Measurements from ENCODE around the gene PDYN.
A peak's percentile ranks its signal among the peaks of the same experiment; 100 is the strongest.
"Not testable (repeated sequence)": the region's sequence is repeated elsewhere in the genome, so short reads cannot be mapped to it uniquely, and the experiment has no call there.

Gene PDYN

GRCh38 chr20:1993986-1994385, at the start of gene PDYN:
TSS of gene PDYN (minus strand) at chr20:1994058. CDS start at chr20:1983084, 10,974 bp downstream.
- DNase-seq (ENCODE audit: low read depth): no peak

GRCh38 chr20:2042400-2042799, 48.5 kb upstream of the PDYN start:
- DNase-seq (ENCODE audit: low read depth): no peak

- DNase-seq (ENCODE audit: low read depth): no peak
Observed at GRCh38 chr20:2038161-2038560, 44.3 kb upstream of the PDYN start.

GRCh38 chr20:2037296-2037914, 43.5 kb upstream of the PDYN start:
- no peak for DNase-seq (ENCODE audit: low read depth)

- DNase-seq (ENCODE audit: low read depth): not testable (repeated sequence)
Observed at GRCh38 chr20:2036357-2036756, 42.5 kb upstream of the PDYN start.

GRCh38 chr20:2032168-2032567, 38.3 kb upstream of the PDYN start:
- no peak for DNase-seq (ENCODE audit: low read depth)

- DNase-seq (ENCODE audit: low read depth): no peak
Observed at GRCh38 chr20:2026514-2026913, 32.7 kb upstream of the PDYN start.

GRCh38 chr20:2026004-2026403, 32.1 kb upstream of the PDYN start:
- DNase-seq (ENCODE audit: low read depth): no peak

- DNase-seq (ENCODE audit: low read depth): no peak
Observed at GRCh38 chr20:2023151-2023550, 29.3 kb upstream of the PDYN start.

- DNase-seq (ENCODE audit: low read depth): no peak
Observed at GRCh38 chr20:2022163-2022562, 28.3 kb upstream of the PDYN start.

- DNase-seq (ENCODE audit: low read depth): no peak
Observed at GRCh38 chr20:2010533-2010932, 16.7 kb upstream of the PDYN start.

GRCh38 chr20:2006452-2007361, 12.8 kb upstream of the PDYN start:
- DNase-seq (ENCODE audit: low read depth): no peak

- peak; percentile 20 for DNase-seq (ENCODE audit: low read depth)
Observed at GRCh38 chr20:2005831-2006426, 12.1 kb upstream of the PDYN start.

GRCh38 chr20:2005359-2005758, 11.5 kb upstream of the PDYN start:
- no peak for DNase-seq (ENCODE audit: low read depth)

GRCh38 chr20:2004171-2004570, 10.3 kb upstream of the PDYN start:
- no peak for DNase-seq (ENCODE audit: low read depth)

- no peak for DNase-seq (ENCODE audit: low read depth)
Observed at GRCh38 chr20:2002365-2002764, 8.5 kb upstream of the PDYN start.

GRCh38 chr20:2001119-2001518, 7.3 kb upstream of the PDYN start:
- no peak for DNase-seq (ENCODE audit: low read depth)

- no peak for DNase-seq (ENCODE audit: low read depth)
Observed at GRCh38 chr20:2000285-2000684, 6.4 kb upstream of the PDYN start.

GRCh38 chr20:1998715-1999114, 4.9 kb upstream of the PDYN start:
- no peak for DNase-seq (ENCODE audit: low read depth)

- DNase-seq (ENCODE audit: low read depth): no peak
Observed at GRCh38 chr20:1998193-1998520, 4.3 kb upstream of the PDYN start.

- no peak for DNase-seq (ENCODE audit: low read depth)
Observed at GRCh38 chr20:1997483-1998192, 3.8 kb upstream of the PDYN start.

GRCh38 chr20:1995531-1996310, 1.9 kb upstream of the PDYN start:
- no peak for DNase-seq (ENCODE audit: low read depth)
